HG03135 (cell line): ENCODE data around the gene SLC5A10.
"Not testable (repeated sequence)": the region's sequence is repeated elsewhere in the genome, so short reads cannot be mapped to it uniquely, and the experiment has no call there.

Experiments used
- ATAC-seq: cut with Tn5 transposase; IDR thresholded peaks from one replicate; pipeline ENCODE4 v1.9.1; 2021; ENCODE audit warnings: mild to moderate bottlenecking, moderate library complexity; ENCODE audit not compliant: unreplicated experiment

Gene SLC5A10

GRCh38 chr17:19038007-19038406 lies 86.0 kb downstream of the SLC5A10 start:
- not testable (repeated sequence) for ATAC-seq

GRCh38 chr17:19038730-19039129 lies 86.8 kb downstream of the SLC5A10 start:
- ATAC-seq = not testable (repeated sequence)

DNA sequence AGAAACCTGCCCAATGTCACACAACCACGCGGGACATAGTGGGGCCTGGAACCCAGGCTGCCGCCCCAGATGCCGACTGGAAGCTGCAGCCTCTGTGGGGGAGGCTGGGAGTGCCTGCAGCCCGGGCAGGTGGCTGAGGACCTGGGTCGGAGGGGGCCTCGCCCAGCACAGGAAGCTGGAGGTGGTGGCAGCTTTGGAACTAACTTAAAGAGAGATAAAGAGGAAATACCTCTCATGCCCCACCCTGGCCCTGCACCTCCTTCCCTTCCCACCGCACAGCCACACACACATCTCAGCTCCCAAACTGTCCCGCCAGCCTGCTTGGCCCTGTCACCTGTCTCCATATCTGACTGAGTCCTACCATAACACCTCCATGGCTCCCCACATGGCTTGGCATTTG lies 88.4 kb downstream of the SLC5A10 start:
- ATAC-seq = not testable (repeated sequence)

DNA sequence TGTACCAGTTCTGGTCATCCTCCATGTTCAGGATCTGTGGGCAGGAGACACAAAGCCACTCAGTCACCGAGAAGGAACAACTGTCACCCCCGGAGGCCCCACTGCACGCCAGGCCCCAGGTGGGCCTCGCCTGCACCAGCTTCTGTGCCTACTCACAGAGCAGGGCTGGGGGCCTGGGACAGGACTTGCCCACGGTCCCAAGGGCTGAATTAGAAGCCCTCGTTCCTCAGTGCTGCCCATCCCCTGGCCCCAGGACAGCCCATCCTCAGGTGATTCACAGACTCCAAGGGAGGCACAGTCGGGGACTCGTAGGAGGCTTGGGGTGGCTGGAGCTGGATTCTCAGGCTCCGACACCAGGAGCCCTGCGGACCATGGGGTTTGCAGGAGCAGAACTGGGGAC lies 89.9 kb downstream of the SLC5A10 start:
- not testable (repeated sequence) for ATAC-seq

- not testable (repeated sequence) for ATAC-seq
Measured at GRCh38 chr17:19042369-19042768, 90.4 kb downstream of the SLC5A10 start.

DNA sequence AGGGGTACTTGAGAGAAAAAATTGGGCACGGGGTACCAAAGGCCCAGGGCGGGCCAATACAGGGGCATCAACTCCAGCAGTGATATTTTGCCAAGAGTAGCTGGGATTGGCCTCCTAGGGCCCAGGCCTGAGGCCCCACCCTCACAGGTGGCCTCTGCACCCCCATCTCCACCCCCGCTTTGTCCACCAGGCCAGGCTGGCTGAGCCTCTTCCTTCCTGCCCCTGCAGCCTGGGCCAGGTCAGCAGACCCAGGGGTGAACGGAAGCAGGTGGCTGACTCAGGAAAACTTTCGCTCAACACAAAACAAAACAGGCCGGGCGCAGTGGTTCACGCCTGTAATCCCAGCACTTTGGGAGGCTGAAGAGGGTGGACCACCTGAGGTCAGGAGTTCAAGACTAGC lies 91.1 kb downstream of the SLC5A10 start:
- ATAC-seq = not testable (repeated sequence)

DNA sequence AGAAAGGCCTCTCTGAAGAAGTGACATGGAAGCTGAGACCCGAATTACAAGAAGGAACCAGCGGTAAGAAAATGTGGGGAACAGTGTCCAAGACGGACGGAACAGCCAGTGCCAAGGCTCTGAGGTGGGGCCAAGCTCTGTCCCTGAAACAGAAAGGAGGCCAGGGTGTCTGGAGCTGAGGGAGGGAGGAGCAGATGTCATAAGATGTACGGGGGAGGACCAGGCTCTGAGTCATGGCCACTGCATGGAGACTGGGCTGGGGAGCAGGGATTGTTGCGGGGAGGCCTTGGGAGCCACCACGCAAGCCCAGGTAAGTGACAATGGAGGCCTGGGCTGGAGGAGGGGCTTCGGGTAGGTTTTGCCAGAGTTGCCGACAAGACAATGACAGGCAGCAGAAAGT lies 92.7 kb downstream of the SLC5A10 start:
- not testable (repeated sequence) for ATAC-seq

- not testable (repeated sequence) for ATAC-seq
Measured at GRCh38 chr17:19046782-19047375, 94.9 kb downstream of the SLC5A10 start, which contains the start of gene GRAP. Gene GRAP (minus strand): TSS chr17:19046957. CDS start chr17:19046926, 31 bp downstream.

DNA sequence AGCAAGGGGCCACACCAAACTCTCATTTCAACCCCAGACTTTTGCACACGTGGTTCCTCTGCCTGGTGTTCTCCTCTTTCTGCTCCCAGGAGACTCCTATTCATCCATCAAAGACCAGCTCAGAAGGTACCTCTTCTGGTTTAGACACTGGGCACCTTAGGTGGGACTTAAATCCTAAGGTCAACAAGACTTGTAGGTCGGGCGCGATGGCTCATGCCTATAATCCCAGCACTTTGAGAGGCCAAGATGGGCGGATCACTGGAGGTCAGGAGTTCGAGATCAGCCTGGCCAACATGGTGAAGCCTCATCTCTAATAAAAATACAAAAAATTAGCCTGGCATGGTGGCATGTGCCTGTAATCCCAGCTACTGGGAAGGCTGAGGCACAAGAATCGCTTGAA lies 95.5 kb downstream of the SLC5A10 start:
- not testable (repeated sequence) for ATAC-seq

- ATAC-seq = not testable (repeated sequence)
Measured at GRCh38 chr17:19048826-19049225, 96.9 kb downstream of the SLC5A10 start.

DNA sequence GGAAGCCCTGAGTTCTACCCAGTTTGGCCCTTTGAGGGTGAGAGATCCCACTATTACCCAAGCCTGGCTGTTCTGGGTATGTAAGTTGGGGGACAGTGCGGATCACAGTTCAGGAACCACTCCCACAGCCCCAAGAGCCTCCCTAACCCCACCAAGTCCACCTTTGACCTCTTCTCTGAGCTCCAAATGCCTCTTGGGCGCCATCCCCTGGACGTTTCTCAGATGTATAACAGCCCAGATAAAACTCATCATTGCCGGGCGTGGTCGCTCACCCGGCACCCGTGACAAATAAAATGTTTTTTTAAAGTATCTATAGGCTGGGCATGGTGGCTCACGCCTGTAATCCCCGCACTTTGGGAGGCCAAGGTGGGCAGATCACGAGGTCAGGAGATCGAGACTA lies 103.5 kb downstream of the SLC5A10 start:
- ATAC-seq = not testable (repeated sequence)

DNA sequence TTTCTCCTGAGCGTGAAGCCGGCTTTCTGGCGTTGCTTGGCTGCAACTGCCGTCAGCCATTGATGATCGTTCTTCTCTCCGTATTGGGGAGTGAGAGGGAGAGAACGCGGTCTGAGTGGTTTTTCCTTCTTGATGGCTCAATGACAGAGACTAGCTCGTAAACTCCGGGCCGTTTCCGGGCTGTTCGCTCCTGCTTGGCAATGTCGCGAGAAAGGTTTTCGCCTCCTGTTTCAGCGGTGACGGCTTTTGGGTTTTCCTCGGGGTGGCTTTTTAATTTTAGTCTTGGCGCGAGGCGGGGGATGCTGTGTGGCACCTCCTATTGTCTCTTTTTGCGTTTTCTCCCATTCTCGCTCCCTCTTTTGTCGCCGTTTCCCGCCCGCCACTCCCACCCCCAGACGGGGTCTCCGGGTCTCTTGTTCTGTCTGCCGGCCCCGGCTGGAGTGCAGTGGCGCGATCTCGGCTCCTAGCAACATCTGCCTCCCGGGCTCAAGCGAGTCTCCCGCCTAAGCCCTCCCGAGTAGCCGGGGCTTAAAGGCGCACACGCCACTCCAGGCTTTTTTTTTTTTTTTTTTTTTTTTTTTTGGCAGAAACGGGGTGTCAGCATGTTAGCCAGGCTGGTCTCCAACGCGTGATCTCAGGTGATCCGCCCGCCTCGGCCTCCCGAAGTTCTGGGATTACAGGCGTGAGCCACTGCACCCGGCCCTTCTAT lies 110.2 kb downstream of the SLC5A10 start:
- peak; percentile 62 for ATAC-seq

- ATAC-seq = peak; percentile 70
Measured at GRCh38 chr17:19062718-19063325, 110.9 kb downstream of the SLC5A10 start.

GRCh38 chr17:19063326-19063956 lies 111.5 kb downstream of the SLC5A10 start:
- ATAC-seq = peak; percentile 34

GRCh38 chr17:19064378-19064777 lies 112.4 kb downstream of the SLC5A10 start:
- ATAC-seq = not testable (repeated sequence)

DNA sequence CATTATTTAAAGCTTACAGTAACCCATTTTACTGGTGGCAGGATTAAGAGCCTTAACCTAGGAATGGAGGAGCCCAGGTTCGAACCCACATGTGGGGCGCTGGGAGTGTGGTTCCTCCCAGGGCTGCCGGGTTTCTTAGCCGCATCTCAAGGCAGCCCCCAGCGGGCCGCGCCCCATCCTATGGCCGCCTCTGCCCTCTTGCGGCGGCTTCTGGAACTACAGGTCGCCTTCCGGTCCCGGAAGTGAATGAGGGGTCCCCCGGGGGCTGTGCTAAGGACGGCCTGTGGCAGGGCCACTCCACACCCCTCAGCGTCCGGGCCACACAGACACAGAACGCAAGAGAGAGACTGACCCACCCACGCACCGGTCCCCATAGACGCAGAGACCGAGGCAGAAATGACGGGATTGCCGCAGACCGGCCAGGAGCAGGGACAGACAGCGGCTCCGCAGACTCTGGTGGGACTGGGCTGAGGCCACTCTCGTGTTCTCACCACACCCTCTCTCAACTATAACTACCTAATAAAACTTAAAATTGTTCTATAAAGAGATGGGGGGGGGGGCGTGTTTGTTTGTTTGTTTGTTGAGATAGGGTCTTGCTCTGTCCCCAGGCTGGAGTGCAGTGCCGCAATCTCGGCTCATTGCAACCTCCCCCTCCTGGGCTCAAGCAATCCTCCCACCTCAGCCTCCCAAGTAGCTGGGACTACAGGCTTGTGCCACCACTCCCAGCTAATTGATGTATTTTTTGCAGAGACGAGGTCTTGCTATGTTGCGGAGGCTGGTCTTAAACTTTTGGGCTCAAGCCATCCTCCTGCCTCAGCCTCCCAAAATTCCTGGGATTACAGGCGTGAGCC lies 118.6 kb downstream of the SLC5A10 start:
- peak; percentile 88 for ATAC-seq
